ENCODE results near the gene ANKRD18B.
"Not testable (repeated sequence)": the region's sequence is repeated elsewhere in the genome, so short reads cannot be mapped to it uniquely, and the experiment has no call there.

The ANKRD18B gene

GRCh38 chr9:33533958-33534357, 9.9 kb downstream of the ANKRD18B start:
- DNase-seq, result not testable (repeated sequence)

GRCh38 chr9:33535541-33535940, 11.5 kb downstream of the ANKRD18B start:
- DNase-seq, result no peak

GRCh38 chr9:33543463-33543862, 19.4 kb downstream of the ANKRD18B start:
- DNase-seq, result not testable (repeated sequence)

- not testable (repeated sequence) for DNase-seq
Measured at GRCh38 chr9:33545715-33546114, 21.7 kb downstream of the ANKRD18B start.

DNA sequence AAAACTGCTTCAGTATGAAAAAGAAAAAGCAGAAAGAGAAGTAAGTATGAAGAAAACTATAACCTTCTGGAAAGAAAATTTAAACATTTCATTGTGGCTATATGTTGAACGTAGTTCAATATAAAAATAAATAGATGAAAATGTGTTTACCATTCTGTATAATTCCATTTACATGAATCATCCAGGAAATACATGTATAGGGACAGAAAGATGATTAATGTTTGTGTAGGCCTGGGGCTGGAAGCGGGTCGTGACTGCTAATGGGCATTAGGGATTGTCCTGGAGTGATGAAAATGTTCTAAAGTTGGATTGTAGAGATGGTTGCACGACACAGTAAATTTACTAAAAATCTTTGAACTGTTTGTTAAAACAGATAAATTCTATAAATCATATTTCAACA, 24.8 kb downstream of the ANKRD18B start:
- DNase-seq, result not testable (repeated sequence)

GRCh38 chr9:33549418-33549817, 25.4 kb downstream of the ANKRD18B start:
- DNase-seq, result not testable (repeated sequence)

GRCh38 chr9:33551183-33551582, 27.1 kb downstream of the ANKRD18B start:
- not testable (repeated sequence) for DNase-seq

- peak in 1 of 56 donors; percentile 5 for DNase-seq
Measured at GRCh38 chr9:33552315-33552725, 28.3 kb downstream of the ANKRD18B start.

- DNase-seq, result not testable (repeated sequence)
Measured at GRCh38 chr9:33560217-33560616, 36.2 kb downstream of the ANKRD18B start.

GRCh38 chr9:33562196-33562595, 38.1 kb downstream of the ANKRD18B start:
- not testable (repeated sequence) for DNase-seq

GRCh38 chr9:33567776-33568175, 43.7 kb downstream of the ANKRD18B start:
- DNase-seq, result not testable (repeated sequence)

- DNase-seq, result not testable (repeated sequence)
Measured at GRCh38 chr9:33577786-33578185, 53.7 kb downstream of the ANKRD18B start.

- DNase-seq, result not testable (repeated sequence)
Measured at GRCh38 chr9:33579996-33580395, 55.9 kb downstream of the ANKRD18B start.

- not testable (repeated sequence) for DNase-seq
Measured at GRCh38 chr9:33582686-33583085, 58.6 kb downstream of the ANKRD18B start.

DNA sequence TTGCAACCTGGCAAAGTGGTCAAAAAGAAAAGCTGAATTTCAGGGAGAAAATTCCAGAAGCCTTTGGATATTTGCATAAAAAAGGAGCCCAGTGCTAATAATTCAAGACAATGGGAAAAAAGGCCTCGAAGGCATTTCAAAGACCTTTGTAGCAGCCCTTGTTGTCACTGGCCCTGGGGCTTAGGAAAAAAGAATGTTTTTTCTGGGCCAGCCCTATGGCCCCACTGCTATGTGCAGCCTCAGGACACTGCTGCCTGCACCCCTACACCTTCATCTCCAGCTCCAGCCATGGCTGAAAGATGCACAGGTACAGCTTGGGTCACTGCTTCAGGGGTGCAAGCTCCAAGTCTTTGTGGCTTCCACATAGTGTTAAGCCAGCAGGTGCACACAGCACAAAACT, 62.1 kb downstream of the ANKRD18B start:
- not testable (repeated sequence) for DNase-seq

- not testable (repeated sequence) for DNase-seq
Measured at GRCh38 chr9:33587799-33588198, 63.7 kb downstream of the ANKRD18B start.

GRCh38 chr9:33588876-33589275, 64.8 kb downstream of the ANKRD18B start:
- DNase-seq, result not testable (repeated sequence)

- DNase-seq, result not testable (repeated sequence)
Measured at GRCh38 chr9:33590857-33591256, 66.8 kb downstream of the ANKRD18B start.

- not testable (repeated sequence) for DNase-seq
Measured at GRCh38 chr9:33596974-33597373, 72.9 kb downstream of the ANKRD18B start.

DNA sequence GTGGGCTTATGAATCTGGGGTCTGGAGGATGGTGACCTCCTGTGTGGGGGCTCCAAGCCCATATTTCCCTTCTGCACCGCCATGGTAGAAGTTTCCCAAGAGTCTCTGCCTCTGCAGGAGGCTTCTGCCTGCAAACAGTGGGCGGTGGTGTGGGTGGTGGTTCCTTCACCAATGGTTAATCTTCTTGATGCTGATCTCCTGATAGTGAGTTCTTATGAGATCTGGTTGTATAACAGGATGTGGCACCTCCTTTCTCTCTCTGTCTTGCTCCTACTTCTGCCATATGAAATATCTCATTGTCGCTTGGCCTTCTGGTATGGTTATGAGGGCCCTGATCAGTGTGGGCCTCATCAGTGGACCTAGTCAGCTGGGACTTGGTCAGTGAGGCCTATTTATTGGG, 73.3 kb downstream of the ANKRD18B start:
- DNase-seq, result not testable (repeated sequence)

DNA sequence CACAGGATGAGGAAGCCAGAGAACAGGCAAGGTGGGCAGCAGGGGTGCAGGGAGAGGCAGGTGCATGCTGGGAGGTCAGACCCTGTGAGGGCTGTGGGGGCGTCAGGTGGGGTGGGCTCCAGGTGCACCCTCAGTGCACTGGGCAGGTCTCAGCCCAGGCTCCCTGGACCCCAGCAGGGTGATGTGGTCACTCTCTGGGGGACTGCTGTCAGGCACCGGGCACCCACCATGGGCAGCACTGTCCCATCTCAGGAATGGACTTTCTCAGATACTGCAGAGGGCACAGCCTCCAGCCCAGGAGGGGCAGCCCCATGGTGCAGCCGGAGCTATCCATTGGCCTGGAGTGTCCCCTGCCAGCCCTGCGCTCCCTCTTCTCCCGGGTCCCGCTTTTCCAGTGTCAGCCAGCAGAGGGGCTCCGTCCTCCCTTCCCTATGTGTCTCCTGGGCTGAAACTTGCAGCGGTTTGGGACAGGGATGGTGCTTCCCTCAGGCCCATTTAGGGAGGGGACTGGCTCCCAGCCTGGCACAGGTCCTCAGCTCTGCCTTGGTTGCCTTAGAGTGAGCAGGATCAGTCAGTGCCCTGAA, 74.8 kb downstream of the ANKRD18B start:
- DNase-seq, result not testable (repeated sequence)

GRCh38 chr9:33600911-33601310, 76.9 kb downstream of the ANKRD18B start:
- not testable (repeated sequence) for DNase-seq

GRCh38 chr9:33604249-33604648, 80.2 kb downstream of the ANKRD18B start:
- not testable (repeated sequence) for DNase-seq

DNA sequence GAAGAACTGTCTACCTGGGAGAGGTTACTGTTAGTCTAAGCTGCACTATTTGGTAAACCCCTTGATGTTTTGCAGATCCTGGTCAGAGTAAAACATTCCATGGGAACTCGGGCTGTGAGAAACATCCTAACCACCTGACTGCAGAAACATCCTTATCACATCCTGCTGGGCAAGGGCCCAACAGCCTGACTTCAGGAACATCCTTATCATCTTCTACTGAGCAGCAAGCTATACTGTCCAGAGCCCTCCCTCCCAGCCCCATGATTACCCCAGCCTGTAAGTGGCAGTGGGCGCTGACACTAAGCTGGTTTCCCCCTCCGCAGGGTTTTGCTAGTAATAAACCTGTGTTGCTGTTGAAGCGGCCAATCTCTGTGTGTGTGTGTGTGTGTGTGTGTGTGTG, 80.9 kb downstream of the ANKRD18B start:
- not testable (repeated sequence) for DNase-seq

All from nucleus accumbens (tissue), 56 donors.